ENCODE measurements around the gene GTPBP6. TPM values are rescaled to one million over a fixed set of nuclear protein-coding genes. Genes with fewer than 3 reads are reported as not detected.
A peak's percentile ranks its signal among the peaks of the same experiment; 100 is the strongest.

The GTPBP6 gene, protein sequence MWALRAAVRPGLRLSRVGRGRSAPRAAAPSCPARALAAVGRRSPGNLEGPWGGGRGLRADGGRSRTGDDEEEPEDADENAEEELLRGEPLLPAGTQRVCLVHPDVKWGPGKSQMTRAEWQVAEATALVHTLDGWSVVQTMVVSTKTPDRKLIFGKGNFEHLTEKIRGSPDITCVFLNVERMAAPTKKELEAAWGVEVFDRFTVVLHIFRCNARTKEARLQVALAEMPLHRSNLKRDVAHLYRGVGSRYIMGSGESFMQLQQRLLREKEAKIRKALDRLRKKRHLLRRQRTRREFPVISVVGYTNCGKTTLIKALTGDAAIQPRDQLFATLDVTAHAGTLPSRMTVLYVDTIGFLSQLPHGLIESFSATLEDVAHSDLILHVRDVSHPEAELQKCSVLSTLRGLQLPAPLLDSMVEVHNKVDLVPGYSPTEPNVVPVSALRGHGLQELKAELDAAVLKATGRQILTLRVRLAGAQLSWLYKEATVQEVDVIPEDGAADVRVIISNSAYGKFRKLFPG
- 15.9 and 22.8 TPM in 2 replicates for total RNA-seq (2014; rRNA removed; shearing (Covaris generic))

DNA sequence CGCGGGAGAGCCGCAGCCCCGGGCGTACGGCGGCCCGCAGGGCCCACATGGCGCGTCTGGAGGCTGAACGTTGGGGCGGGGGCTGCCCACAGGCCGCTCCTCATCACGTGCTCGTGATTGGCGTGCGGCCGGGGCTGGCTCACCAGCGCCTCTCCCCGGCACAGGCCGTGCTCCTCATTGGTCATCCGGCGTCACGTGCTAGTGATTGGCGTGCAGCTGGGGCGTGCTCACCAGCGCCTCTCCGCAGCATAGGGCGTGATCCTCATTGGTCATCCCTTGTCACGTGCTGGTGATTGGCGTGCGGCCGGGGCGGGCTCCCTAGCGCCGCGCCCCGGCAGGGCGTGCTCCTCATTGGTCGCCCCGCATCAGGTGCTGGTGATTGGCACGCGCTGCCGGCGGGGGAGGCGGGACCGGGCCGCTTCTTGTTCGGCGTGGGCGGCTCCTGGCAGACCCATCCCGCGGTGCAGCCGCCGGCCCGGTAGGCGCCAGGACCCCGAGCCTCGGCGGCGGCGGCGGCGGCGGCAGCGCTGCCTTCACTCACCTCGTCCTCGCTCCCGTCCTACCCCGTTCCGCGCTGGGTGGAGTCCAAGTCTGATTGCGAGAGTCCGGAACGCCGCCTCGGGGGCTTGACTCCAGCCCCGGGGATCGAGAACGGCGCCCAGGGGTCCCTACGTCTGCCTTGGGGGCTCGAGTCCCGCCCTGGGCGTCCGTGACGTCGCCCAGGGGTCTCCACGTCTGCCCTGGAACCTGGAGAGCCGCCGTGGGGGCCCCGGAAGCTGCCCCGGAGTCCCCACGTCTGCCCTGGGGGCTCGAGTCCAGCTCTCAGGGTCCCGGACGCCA lies at the start of gene GTPBP6:
Gene GTPBP6, minus strand, starts transcription at position 58 of the 840 bp plus-strand sequence. Its CDS starts 9 bp downstream, at position 49.
- peak; percentile 98 for DNase-seq (ENCODE audit: low read depth)

DNA sequence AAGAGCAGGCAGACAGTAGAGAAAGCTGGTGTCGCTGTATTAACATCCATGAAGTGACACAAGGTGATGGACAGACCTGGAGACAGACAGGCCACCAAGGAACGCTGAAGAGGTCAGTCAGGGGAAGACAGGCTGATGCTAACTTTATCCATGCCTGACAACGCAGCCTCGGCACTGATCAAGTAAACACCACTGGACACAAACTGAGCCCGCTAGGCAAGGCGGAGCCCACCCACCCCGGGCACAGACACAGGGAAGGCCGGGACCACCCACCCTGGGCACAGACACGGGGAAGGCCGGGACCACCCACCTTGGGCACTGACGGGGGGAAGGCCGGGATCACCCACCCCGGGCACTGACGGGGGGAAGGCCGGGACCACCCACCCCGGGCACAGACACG lies 49.3 kb upstream of the GTPBP6 start:
- no peak for DNase-seq (ENCODE audit: low read depth)

DNA sequence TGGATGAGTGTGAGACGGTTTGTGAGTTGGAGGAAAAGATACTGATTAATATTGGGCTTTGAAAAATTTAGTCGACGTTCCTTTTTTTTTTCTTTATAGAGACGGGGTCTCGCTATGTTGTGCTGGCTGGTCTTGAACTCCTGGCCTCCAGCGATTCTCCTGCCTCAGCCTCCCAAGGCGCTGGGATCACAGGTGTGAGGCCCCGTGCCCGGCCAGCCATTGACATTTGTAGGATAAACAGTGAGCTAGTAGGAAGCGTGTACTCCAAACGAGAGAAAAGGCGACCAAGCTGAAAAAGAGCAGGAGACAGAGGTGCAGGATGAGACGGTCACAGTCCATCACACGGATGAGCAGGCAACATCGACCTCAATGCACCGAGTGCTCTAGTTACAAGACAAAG lies 48.8 kb upstream of the GTPBP6 start:
- no peak for DNase-seq (ENCODE audit: low read depth)

DNA sequence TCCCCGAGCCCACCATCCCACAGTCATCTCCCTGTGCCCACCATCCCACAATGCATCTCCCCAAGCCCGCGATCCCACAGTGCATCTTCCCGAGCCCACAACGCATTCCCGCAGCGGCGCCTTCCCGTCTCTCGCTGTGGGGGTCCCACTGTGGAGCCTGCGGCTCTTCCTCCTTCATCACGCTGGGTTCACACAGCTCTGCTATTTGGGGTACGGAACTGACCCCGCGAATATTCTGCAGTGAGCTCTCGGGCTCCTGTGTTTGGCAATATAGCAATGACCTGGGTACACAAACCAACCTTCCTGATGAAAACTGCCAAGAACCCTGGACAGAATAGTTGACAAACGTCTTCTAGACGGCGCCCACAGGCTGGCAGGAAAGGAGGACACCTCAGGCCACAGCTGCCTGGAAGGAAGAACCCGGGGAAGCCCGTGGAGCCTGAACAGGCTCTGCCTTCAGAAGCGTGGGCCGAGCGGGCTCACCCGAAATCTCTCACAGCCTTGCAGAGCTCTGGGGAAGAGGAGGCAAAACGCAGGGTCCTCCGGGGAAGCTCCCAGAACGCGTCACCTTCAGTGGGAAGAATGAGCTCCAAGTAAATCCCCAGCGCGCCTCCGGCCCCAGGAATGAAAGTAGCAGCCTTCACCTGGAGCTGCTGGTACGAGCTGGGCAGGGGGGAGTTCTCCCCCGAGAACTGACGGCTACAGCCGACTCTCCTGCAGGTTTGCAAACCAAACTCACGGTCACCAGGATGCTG lies 45.2 kb upstream of the GTPBP6 start:
- DNase-seq (ENCODE audit: low read depth), result no peak

- DNase-seq (ENCODE audit: low read depth), result no peak
These were observed 44.5 kb upstream of the GTPBP6 start for GRCh38 chrX:362937-363620.

- DNase-seq (ENCODE audit: low read depth), result no peak
These were observed 43.8 kb upstream of the GTPBP6 start for GRCh38 chrX:362351-362750.

- no peak for DNase-seq (ENCODE audit: low read depth)
These were observed 42.9 kb upstream of the GTPBP6 start for GRCh38 chrX:361231-362145.

DNA sequence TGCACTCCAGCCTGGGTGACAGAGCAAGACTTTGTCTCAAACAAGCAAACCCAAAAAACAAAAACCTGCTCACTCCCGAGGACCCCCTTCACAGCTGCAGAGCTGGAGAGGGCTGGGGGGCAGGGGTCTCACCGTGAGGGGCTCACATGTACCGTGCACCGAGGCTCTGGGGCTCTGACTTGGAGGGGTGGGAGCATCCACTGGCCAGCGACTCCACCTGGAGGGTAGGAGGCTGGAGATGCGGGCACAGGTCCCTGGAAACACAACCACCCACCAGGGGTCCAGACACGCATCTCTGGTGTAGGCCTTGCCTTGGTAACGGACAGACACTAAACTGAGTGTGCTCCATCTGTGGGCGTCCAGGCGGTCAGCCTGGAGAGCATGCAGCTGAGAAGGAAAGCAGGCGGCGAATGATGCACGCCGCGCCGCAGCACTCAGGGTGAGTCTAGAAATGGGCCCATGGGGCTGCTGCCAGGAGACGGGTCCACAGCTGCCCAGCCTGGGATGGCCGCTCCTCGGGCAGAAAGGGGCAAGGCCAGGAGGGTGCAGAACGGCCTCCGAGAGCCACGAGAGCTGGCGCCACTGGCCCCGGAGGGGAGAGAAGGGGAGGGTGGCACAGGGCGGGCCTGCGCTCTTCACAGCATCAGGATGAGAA lies 42.0 kb upstream of the GTPBP6 start:
- DNase-seq (ENCODE audit: low read depth), result no peak

DNA sequence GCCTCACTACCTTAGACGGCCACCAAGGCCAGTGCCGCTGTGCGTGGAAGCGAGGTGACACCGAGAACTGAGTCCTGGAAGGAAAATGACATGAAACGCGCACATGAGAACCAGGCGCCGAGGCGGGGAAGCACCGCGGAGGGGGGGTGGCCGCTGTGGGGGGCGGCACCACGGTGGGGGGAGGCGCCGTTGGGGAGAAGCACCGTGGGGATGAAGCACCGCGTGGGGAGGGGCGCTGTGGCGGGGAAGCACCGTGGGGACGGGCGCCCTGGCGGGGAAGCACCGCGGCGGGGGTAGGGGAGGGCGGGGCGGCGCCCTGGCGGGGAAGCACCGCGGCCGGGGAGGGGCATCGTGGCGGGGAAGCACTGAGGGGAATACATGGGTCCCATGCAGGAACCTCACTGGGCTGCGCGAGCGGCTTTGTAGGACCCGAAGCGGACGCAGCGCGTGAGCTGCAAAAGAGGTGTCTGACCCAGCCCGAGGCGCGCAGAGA lies 40.1 kb upstream of the GTPBP6 start:
- DNase-seq (ENCODE audit: low read depth), result no peak

- DNase-seq (ENCODE audit: low read depth), result peak; percentile 11
These were observed 39.3 kb upstream of the GTPBP6 start for GRCh38 chrX:357693-358471.

GRCh38 chrX:357035-357692 lies 38.6 kb upstream of the GTPBP6 start:
- no peak for DNase-seq (ENCODE audit: low read depth)

DNA sequence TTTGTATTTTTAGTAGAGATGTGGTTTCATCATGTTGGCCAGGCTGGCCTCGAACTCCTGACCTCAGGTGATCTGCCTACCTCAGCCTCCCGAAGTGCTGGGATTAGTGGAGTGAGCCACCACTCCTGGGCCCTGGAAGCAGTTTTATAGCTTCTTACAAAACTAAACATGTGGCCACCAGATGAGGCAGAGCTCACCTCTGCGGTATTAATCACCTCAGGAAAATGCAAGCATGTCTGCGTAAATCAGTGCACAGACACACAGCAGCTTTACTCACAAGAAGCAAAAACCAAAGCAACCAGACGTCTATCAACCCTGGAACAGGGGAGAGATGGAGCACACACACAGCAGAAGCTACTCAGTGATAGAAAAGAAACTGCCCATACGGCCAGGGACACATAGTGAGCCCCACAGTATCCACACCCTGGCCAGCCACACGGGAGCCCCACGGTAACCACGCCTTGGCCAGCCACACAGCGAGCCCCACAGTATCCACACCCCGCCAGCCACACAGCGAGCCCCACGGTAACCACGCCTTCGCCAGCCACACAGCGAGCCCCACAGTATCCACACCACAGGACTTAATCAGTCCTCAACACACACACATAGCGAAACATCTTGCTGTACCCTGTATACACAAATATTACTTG lies 37.9 kb upstream of the GTPBP6 start:
- DNase-seq (ENCODE audit: low read depth), result peak; percentile 35

- no peak for DNase-seq (ENCODE audit: low read depth)
These were observed 36.9 kb upstream of the GTPBP6 start for GRCh38 chrX:355329-356050.

GRCh38 chrX:353566-354535 lies 35.3 kb upstream of the GTPBP6 start:
- DNase-seq (ENCODE audit: low read depth), result no peak

GRCh38 chrX:352582-353314 lies 34.2 kb upstream of the GTPBP6 start:
- DNase-seq (ENCODE audit: low read depth), result no peak

Data from RPMI7951 (cell line).